Keratinocyte (primary cell): ENCODE data around the gene CACNB4. TPM values are rescaled to one million over a fixed set of nuclear protein-coding genes. Genes with fewer than 3 reads are reported as not detected.

Experiments used
- DNase-seq: peaks from one replicate; pipeline ENCODE4 v3.0.0-alpha.2; 2011; ENCODE audit warnings: low read depth, missing footprints, low spot score
- FAIRE-seq: peaks from 2 replicates; lab custom pipeline; 2011; peaks lifted over from hg19 to GRCh38; lab: Jason Lieb, UNC
- H2AFZ ChIP-seq: 2 replicates; pipeline ENCODE4 v1.6.0; 2012; ENCODE audit warnings: low read length, control low read depth, inconsistent platforms; ENCODE audit not compliant: control insufficient read depth
- H3K27ac ChIP-seq: 2 replicates; pipeline ENCODE4 v1.5.1; 2011; ENCODE audit warnings: low read length; ENCODE audit not compliant: control insufficient read depth, insufficient read depth
- H3K27me3 ChIP-seq: 3 replicates; pipeline ENCODE4 v1.6.0; 2011; ENCODE audit warnings: low read length; ENCODE audit not compliant: control insufficient read depth, insufficient read depth; ENCODE audit errors: extremely low read depth
- H3K36me3 ChIP-seq, 2 experiments: 2 replicates in 1 of 2; 3 replicates in 1 of 2; pipeline ENCODE4 v1.5.1; 2011; ENCODE audit warnings: low read length in 2 of 2, mild to moderate bottlenecking in 1 of 2; ENCODE audit not compliant: control insufficient read depth in 2 of 2, insufficient read depth in 2 of 2; ENCODE audit errors: extremely low read depth in 1 of 2
- H3K4me1 ChIP-seq: 3 replicates; pipeline ENCODE4 v1.5.1; 2011; ENCODE audit warnings: low read length; ENCODE audit not compliant: control insufficient read depth, insufficient read depth; ENCODE audit errors: extremely low read depth
- H3K4me2 ChIP-seq: 3 replicates; pipeline ENCODE4 v1.6.0; 2011; ENCODE audit warnings: low read depth, low read length; ENCODE audit not compliant: control insufficient read depth, insufficient read depth; ENCODE audit errors: extremely low read depth
- H3K4me3 ChIP-seq, 3 experiments: fragments of 200-600 bp in 1 of 3; sonication (generic) in 1 of 3; 2 replicates in 2 of 3; 3 replicates in 1 of 3; pipeline ENCODE4 v1.5.1; 2011 to 2016; ENCODE audit warnings: low read length in 3 of 3, mild to moderate bottlenecking in 3 of 3, control low read depth in 2 of 3, inconsistent platforms in 1 of 3, low read depth in 1 of 3, mixed read lengths in 1 of 3, mixed run types in 1 of 3, moderate library complexity in 1 of 3; ENCODE audit not compliant: control insufficient read depth in 2 of 3, insufficient read depth in 2 of 3; ENCODE audit errors: extremely low read depth in 1 of 3
- H3K79me2 ChIP-seq: 2 replicates; pipeline ENCODE4 v1.6.0; 2012; ENCODE audit warnings: low read length; ENCODE audit not compliant: control insufficient read depth, insufficient read depth
- H3K9ac ChIP-seq: 3 replicates; pipeline ENCODE4 v1.6.0; 2011; ENCODE audit warnings: low read length; ENCODE audit not compliant: control insufficient read depth, insufficient read depth; ENCODE audit errors: extremely low read depth
- H3K9me1 ChIP-seq: 3 replicates; pipeline ENCODE4 v1.6.0; 2011; ENCODE audit warnings: low read length; ENCODE audit not compliant: control insufficient read depth, insufficient read depth; ENCODE audit errors: extremely low read depth
- H3K9me3 ChIP-seq: 2 replicates; pipeline ENCODE4 v1.5.1; 2012; ENCODE audit warnings: low read depth, low read length; ENCODE audit not compliant: control insufficient read depth
- H4K20me1 ChIP-seq: 3 replicates; pipeline ENCODE4 v1.6.0; 2011; ENCODE audit warnings: low read length; ENCODE audit not compliant: control insufficient read depth, insufficient read depth; ENCODE audit errors: extremely low read depth
- CTCF ChIP-seq, 3 experiments: IDR thresholded peaks in 1 of 3; conservative IDR thresholded peaks in 1 of 3; optimal IDR thresholded peaks in 1 of 3; 2 replicates in 2 of 3; 3 replicates in 1 of 3; pipeline versions ENCODE3 to v1.5.1; 2011; ENCODE audit warnings: low read length in 3 of 3, mild to moderate bottlenecking in 3 of 3, moderate library complexity in 2 of 3, control low read depth in 1 of 3, inconsistent platforms in 1 of 3; ENCODE audit not compliant: insufficient read depth in 2 of 3; ENCODE audit errors: extremely low read depth in 1 of 3
- EZH2 ChIP-seq: IDR thresholded peaks from one replicate; pipeline ENCODE4 v1.6.1; 2012; ENCODE audit warnings: inconsistent platforms, mild to moderate bottlenecking, low read length, moderate library complexity
- dilution Hi-C: fragments of 300-500 bp; cut with MboI; formaldehyde crosslinking; loops from one replicate; pipeline ENCODE4 v1.7.0; 2020; ENCODE audit warnings: low sequenced_read_pairs; ENCODE audit not compliant: extremely low pct_ligation_motif_present
- polyA plus RNA-seq, 5 experiments: library from polyadenylated mRNA; depleted of rRNA in 3 of 5; stranded (reverse) in 3 of 5; stranded (forward) in 1 of 5; unstranded in 1 of 5; fragments of >200 nt; gene quantifications; 1 replicate in 1 of 5; 2 replicates in 3 of 5; 3 replicates in 1 of 5; pipeline versions ENCODE4 v1.2.1 to v1.2.3, GENCODE V29; 2011 to 2012; ENCODE audit warnings: missing spikeins in 2 of 5, low read depth in 1 of 5, low replicate concordance in 1 of 5

Gene CACNB4
- polyA plus RNA-seq, 1 donor (not counting 4 experiments of a cell fraction or from before 2014, with no cell fraction given), result 0.30 TPM

- dilution Hi-C loops, result no loop called here
- Histone ChIP-seq H3K36me3 (no peaks in the 10 kb centered on the region), H3K9ac (no peak overlapping the region), H3K9me1 (no peaks in the 10 kb centered on the region), H2AFZ (no peak overlapping the region), H3K4me1 (no peaks in the 10 kb centered on the region), H3K4me2 (no peak overlapping the region), H4K20me1 (no peaks in the 10 kb centered on the region), H3K9me3 (no peaks in the 10 kb centered on the region), H3K27me3 (no peaks in the 10 kb centered on the region), H3K4me3 (no peak overlapping the region), H3K27ac (no peak overlapping the region), H3K79me2 (no peaks in the 10 kb centered on the region)
- no peak for DNase-seq
- TF ChIP-seq EZH2 (no peak), CTCF (optimal IDR thresholded peaks at IDR 0.05 in 1 of 3, IDR thresholded peaks at IDR 0.05 in 1 of 3, conservative IDR thresholded peaks at IDR 0.05 in 1 of 3; ENCODE audit: extremely low read depth in 1 of 3, insufficient read depth in 2 of 3, low read length in 3 of 3) (no peak)
- no peak for FAIRE-seq
These were observed 199.7 kb downstream of the CACNB4 start for GRCh38 chr2:151899156-151899555.

- no peak for TF ChIP-seq EZH2
- TF ChIP-seq CTCF (optimal IDR thresholded peaks at IDR 0.05 in 1 of 3, IDR thresholded peaks at IDR 0.05 in 1 of 3, conservative IDR thresholded peaks at IDR 0.05 in 1 of 3; ENCODE audit: extremely low read depth in 1 of 3, insufficient read depth in 2 of 3, low read length in 3 of 3), result no peak
- H3K79me2 ChIP-seq, result no peaks in the 10 kb centered on the region
- H3K9me1 ChIP-seq, result no peaks in the 10 kb centered on the region
- FAIRE-seq, result no peak
- H3K36me3 ChIP-seq, result no peaks in the 10 kb centered on the region
- H3K4me3 ChIP-seq, result peak overlapping the region in 1 of 3 experiments; percentile 18
- DNase-seq, result no peak
- no peaks in the 10 kb centered on the region for H4K20me1 ChIP-seq
- H3K9me3 ChIP-seq, result no peaks in the 10 kb centered on the region
- no peak overlapping the region for H3K27ac ChIP-seq
- dilution Hi-C loops, result no loop called here
- H3K9ac ChIP-seq, result no peak overlapping the region
- H3K4me2 ChIP-seq, result peak overlapping the region; percentile 39
- H3K27me3 ChIP-seq, result no peaks in the 10 kb centered on the region
- no peaks in the 10 kb centered on the region for H3K4me1 ChIP-seq
- peak overlapping the region; percentile 52 for H2AFZ ChIP-seq
These were observed 207.2 kb downstream of the CACNB4 start for GRCh38 chr2:151891566-151892194.
